ENCODE data around the gene ANK2.

ANK2 gene

DNA sequence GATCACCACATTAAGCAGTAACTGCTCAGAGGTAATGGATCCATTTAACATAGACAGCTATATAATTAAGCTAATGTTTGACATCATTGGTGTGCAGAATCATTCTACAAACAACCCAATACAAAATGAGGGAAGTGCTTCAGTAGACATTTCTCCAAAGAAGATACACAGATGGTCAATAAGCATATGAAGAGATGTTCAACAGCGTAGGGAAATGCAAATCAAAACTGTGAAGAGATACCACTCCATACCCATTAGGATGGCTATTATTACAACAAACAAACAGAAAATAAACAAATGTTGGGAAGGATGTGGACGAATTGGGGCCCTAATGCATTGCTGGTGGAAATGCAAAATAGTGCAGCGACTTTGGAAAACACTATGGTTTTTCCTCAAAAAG, 294.6 kb downstream of the ANK2 start:
- no peak for DNase-seq (ENCODE audit: low spot score)

DNA sequence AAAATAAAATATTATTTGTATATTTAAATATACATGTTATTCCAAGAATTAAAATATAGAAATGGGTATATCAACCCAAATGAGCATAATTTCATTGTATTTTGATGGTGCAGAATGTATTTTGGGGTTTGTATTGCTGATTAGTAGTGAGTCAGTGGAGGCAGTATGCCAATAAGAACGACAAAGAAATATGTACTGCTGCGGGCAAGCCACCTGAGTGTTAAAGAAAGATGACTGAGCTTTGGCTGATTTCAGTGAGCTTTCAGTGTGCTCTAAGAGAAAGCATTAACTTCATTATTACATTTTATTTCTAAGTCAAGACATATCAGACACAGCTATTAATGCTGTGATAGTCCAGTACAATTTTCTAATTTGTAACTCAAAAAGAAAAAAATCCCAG, 297.8 kb downstream of the ANK2 start:
- no peak for DNase-seq (ENCODE audit: low spot score)

DNA sequence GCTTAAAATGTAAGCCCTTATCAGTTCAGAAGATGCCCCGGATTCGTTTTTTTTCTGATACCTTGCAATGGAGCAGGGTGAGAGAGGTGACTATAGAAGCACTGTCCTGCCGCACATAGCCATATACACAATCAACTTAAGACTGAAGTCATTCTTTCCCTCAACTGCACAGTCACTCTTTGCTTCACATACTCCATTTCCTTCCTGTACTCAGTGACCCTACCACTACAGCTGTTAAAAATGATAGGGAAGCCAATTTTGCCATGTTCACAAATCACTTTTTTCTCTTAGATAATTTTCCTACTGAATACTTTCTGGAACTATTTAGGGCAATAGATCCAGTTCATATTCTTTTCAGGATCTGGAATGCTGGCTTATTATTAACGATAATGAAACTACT, 300.0 kb downstream of the ANK2 start:
- DNase-seq (ENCODE audit: low spot score), result no peak

DNA sequence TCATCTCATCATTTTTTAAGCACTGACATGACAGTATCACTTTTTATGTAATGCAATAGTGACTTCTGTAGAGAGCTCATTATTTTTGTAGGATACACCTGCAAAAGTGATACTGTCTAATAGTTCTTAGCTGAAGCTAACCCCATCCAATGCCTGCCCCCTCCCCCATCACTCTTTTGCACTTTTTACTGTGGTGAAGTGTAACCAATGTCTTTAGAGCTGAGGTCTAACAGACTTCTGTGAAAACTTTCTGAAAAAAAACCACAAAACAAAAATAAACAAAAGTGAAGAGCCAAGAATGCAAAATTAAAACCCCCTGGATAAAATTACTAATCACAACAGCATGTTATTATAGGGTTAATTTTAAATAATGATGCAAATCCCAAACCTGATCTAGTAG, 301.1 kb downstream of the ANK2 start:
- no peak for DNase-seq (ENCODE audit: low spot score)

DNA sequence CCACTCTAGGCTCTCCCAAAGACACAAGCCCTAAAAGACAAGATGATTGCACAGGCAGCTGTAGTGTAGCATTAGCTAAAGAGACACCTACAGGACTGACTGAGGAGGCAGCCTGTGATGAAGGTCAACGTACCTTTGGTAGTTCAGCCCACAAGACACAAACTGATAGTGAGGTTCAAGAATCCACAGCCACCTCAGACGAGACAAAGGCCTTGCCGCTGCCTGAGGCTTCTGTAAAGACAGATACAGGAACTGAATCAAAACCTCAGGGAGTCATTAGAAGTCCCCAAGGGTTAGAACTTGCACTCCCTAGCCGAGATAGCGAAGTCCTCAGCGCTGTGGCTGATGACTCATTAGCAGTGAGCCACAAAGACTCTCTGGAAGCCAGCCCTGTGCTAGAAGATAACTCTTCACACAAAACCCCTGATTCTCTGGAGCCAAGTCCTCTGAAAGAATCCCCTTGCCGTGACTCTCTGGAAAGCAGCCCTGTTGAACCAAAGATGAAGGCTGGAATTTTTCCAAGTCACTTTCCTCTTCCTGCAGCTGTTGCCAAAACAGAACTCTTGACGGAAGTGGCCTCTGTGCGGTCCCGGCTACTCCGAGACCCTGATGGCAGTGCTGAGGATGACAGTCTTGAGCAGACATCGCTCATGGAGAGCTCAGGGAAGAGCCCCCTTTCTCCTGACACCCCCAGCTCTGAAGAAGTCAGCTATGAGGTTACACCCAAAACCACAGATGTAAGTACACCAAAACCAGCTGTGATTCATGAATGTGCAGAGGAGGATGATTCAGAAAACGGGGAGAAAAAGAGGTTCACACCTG, 306.3 kb downstream of the ANK2 start:
- peak; percentile 94 for DNase-seq (ENCODE audit: low spot score)

DNA sequence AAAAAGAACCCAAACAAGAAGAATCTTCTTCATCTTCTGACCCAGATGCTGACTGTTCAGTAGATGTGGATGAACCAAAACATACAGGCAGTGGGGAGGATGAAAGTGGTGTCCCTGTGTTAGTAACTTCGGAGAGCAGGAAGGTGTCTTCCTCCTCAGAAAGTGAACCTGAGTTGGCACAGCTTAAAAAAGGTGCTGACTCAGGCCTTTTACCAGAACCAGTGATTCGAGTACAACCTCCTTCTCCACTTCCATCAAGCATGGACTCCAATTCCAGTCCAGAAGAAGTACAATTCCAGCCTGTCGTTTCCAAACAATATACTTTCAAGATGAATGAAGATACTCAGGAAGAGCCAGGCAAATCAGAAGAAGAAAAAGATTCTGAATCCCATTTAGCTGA, 307.0 kb downstream of the ANK2 start:
- DNase-seq (ENCODE audit: low spot score), result no peak

DNA sequence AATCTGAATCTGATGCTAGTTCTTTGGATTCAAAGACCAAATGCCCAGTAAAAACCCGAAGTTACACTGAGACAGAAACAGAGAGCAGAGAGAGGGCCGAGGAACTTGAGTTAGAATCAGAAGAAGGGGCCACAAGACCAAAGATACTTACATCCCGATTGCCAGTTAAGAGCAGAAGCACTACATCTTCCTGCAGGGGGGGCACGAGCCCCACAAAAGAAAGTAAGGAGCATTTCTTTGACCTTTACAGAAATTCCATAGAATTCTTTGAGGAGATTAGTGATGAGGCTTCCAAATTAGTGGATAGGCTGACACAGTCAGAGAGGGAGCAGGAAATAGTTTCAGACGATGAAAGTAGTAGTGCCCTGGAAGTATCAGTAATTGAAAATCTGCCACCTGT, 309.3 kb downstream of the ANK2 start:
- no peak for DNase-seq (ENCODE audit: low spot score)

DNA sequence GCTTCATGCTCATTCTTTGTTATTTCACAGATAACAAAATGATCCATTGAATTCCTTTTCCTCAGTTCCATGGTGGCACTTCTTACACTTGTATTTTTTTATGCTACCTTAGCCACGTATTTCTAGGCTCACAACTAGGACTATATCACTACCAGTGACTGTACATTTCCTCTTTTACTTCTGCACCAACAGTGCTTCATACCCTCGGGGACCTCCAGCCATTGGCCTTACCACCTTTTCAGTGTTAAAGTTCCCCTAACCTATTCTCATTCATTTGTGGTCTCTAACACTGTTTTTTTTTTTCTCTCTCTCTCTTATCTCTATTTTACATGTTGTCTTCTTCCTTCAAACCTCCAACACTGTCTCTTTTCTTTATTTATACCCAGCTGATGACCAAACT, 315.9 kb downstream of the ANK2 start:
- no peak for DNase-seq (ENCODE audit: low spot score)

DNA sequence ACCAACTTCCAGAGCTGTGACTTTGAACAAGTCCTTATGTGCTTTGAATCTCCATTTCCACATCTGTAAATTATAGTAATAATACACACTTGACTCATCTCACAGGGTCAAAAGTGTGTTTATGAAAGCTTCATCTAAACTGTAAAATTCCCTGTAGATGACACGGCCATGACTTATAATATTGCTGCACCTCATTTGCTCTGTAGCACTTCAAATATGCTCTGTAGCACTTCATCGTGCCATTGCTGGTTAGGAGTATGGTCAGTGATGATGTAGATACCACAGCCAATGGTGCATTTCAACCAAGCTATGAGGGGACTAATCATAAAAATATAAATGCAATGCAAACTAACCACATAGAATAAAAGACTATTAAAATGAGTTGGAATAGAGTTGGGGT, 318.6 kb downstream of the ANK2 start:
- DNase-seq (ENCODE audit: low spot score), result peak; percentile 62

DNA sequence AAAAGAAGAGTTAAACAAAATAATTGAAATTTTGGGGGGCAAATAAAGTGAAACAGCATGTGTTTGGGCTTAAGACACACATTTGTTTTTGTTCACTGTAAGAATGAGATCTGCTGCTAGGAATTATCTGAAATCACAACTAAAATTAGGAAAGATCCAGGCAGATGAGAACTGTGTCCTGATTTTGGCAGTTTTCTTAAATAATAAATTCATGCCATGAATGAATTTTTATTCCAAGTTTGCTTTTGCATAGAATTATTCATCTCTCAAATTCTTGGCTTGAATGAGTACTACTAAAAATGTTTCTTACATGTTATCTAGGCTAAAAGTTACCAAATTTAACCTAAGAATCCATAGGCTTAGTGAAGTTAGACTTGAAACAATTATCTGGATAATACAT, 321.7 kb downstream of the ANK2 start:
- DNase-seq (ENCODE audit: low spot score), result no peak

DNA sequence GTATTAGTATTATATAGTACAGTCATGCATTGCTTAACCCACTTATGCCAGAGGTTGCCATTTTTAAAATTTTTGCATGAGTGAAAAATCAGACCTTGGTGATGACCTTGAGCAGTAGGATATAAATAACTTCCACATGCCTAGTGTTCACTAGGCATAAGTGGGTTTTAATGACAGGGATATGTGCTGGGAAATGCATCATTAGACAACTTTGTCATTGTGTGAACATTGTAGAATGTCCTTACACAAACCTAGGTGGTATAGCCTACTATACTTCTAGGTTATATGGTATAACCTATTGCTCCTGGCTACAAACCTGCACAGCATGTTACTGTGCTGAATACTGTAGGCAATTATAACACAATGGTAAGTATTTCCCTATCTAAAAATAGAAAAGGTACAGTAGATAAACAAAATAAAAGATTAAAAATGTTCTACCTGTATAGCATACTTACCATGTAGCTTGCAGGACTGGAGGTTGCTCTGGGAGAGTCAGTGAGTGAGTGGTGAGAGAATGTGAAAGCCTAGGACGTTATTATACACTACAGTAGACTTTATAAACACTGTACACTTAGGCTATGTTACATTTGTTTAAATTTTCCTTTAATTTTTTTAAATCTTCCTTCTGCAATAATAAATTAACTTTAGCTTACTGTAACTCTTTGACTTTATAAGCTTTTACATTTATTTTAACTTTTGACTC, 326.7 kb downstream of the ANK2 start:
- DNase-seq (ENCODE audit: low spot score), result no peak

DNA sequence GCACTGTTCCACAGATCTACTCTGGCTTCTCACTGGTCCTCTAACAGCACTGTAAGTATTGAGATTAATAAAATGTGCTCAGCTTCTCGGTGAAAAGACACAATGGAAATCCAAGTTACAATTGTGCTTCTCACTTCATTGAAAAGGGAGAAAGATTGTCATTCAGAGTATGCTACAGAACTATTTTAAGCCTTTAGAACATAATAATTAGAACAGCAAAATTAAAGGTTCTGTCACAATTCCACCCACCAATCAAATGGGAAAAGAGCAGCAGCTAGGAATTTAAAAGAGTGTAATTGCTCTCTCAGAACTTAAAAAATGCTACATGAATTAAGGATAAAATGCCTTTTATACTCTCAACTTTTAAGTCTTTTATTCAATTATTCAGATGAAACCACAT, 329.4 kb downstream of the ANK2 start:
- DNase-seq (ENCODE audit: low spot score), result no peak

DNA sequence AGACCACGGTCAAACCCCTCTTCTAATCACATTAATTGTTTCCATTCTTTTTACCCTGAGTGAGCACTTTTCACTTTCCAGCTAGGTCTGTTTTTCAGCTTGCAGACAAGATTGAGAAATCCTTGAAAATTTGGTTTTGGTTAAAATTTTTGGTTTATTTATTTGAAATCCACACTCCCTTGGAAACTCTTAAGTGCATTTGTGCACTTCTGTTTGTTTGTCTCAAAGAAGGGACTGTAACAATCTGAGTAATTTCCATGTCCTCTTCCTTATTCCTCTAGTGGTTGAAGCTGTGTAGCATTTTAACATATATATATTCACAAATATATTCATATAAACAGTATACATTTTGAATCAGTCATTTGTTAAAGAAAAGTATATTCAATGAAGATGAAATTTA, 333.3 kb downstream of the ANK2 start:
- DNase-seq (ENCODE audit: low spot score), result peak; percentile 49

DNA sequence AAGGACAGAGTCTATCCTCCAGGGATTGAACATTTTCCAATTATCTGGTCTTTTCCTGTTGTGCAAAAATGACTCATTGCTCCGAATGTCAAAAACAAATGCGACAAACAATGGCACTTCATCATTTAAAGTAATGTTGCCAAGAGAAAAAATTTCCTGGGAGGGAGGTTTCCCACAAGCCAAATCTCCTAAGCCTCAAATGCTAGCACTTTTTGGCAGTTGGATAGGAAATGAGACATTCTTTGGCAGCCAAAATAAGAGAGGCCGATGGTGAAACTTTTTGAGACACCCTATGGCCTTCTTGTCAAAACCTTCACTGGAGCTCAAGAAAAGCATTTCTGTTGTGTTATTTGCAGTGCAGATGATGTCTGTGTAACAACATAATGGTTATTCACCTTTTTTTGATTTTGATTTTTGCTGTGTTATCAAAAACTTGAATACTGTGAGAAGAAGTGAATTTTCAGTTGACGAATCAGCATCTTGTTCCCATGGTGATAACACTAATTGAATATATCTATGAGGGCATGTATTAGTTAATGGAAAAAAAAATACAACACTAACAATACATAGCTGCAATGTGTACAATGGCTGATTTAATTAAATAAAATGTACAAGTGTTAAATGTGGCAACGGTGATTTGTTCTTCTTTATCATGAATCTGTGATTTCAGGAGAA, 333.8 kb downstream of the ANK2 start:
- DNase-seq (ENCODE audit: low spot score), result peak; percentile 83

DNA sequence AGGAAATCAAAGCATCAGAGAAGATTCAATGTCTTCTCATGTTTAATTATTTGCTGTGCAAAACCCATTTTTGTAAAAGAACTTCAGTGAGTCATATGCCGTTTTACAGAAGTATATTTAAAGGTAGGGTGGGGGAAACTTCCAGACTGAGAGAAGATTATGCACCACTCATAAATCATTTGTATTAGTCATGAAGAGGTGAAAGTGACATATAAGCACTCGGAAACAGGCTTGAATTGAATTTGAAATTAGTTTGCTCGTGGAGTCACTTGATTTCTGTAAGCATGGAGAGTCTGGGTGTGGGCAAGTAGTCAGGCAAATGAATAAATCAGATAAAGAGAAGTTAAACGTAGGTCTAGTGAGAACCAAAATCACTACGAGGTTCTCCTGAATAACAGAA, 335.1 kb downstream of the ANK2 start:
- DNase-seq (ENCODE audit: low spot score), result peak; percentile 28

DNA sequence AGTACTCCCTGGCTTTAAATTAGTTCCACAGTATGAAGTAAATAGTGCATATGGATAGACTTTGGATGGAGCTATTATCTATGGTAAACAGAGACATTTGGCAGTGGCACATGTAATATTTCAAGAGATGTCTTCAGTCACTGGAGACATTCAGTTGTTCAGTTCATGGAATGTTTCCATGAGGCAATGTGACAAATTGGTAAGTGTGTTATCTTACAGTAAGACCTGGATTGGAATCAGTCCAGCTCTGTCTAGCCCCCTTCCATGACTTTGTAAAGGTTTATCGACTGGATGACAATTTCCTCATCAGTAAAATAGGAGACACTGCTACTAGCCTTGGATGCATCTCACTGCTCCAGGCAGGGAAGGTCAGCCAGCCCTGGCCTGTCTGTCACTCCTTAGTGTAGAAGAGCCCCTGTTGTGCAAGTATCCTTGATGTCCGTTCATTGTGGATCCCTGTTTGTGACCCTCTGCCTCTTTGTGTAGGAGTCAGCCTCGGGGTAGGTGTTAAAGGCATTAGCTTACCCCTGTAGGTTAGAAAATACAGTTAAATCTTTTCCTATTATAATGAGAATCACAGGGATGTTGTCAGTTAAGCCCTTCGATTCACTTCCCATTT, 335.9 kb downstream of the ANK2 start:
- no peak for DNase-seq (ENCODE audit: low spot score)

DNA sequence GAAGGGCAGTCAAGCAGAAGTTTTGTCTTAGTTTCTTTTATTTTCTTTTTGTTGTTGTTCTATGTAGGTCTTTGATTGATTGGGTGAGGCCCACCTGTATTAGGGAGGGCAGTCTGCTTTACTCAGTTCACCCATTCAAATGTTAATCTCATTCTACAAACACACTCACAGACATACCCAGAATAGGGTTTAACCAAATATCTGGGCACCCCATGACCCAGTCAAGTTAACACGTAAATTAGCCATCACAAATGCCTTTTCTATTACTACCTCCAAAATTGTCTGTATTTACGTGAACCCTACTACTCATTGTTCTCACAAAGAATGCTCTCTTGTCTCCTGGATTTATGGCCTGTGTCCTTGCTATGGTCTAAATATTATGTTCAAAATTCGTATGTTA, 339.7 kb downstream of the ANK2 start:
- no peak for DNase-seq (ENCODE audit: low spot score)

DNA sequence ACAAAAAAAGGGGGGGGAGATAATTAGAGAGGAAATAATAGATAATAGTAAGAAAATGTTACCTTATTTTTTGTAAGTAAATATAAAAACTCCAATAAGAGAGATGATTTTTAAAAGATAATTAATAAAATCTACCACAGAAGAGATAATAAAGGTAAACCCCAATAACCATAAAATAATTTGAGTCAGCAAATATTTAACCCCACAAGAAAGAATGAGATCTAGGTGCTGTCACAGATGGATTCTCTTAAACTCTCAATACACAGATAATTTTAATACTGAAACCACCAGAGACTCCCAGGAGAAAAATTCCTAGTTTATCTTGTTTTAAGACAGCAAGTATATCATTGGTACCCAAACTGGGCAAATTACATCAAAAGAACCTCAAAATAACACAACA, 341.4 kb downstream of the ANK2 start:
- DNase-seq (ENCODE audit: low spot score), result no peak

DNA sequence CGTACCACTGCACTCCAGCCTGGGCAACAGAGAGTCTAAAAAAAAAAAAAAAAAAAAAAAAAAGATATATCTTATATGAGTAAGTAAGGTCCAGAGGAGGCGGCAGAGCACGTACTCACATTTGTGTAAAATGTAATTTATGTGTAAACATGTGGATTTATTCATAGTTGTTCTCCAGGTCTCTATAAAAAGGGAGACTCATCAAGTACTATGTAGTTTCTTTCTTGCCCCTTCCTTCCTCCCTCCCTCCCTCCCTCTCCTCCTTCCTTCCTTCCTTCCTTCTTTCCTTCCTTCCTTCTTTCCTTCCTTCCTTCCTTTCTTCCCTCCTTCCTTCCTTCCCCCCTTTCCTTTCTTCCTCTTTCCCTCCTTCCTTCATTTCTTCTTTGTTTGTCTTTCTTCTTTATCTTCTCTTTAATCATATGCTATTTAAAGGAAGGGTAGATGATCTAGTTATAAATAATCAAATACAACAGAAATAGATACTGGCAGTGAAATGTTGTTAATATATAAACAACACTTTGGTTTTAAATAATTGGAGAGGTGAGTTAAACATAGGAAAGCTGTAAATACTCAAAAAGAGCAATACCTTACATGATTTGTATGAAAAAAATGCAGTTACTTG, 344.8 kb downstream of the ANK2 start:
- DNase-seq (ENCODE audit: low spot score), result no peak

DNA sequence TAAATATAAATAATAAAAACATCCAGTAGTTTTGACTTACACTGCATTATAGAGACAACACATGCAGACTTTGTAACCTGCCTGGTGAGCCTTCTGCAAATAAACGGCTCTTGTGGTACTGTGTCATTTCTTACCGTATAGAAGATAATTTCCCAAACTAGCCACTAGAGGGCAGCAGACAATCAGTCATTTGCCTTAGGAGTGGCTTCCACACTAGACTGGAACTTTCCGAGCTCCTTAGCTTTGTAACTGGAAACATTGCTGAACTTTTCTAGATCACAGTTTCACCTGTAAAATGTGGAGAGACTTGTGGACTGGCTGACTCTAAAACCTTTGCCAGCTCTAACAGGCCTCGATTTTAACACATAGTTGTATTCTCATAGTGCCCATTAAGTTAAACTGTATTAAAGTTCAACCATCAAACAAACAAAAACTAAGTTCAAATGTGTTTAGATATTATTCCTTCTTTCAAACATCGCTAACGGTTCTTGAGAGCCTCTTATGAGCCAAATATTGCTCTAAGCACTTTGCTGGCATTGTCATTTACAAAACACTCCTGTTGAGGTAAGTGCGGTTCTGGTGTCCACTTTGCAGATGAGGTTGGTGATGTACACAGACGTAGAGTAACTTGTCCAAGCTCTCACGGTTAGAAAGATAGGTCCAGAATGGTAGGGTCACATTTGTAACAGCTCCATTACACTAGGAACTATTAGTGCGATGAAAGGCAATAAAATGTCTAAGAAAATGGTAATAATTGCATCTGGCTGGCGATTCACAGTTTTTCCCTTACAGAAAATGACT, 345.5 kb downstream of the ANK2 start:
- peak; percentile 68 for DNase-seq (ENCODE audit: low spot score)

DNA sequence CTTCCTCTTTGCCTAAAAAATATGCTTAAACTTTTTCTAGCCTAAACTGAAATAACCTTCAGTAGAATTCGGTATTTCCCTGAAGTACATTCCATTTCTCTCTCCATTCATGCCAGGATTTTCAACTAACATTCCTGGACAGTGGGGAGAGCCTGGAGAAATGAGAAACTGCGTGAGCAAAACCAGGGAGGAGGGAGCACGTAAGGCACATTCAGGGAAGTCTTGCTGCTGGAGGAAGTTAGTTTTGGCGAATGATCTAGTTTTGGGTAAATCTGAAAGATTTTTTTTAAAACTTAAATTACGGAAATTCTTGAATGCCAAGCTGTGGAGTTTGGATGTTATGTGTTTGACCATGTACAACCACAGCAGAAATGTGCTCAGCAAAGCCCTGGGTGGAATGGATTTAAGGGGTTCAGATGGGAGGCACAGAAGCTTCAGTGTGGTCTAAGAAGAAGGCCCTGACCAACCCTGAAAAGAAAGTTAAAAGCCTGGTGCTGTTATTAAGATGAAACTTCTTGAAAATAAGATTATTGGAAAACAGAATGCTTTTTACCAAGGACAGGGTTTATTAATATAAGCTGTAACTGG, 347.8 kb downstream of the ANK2 start:
- DNase-seq (ENCODE audit: low spot score), result peak; percentile 81
